NCI-H146 treated with DMSO at 0.1 percent for 48 hours (cell line): ENCODE results near the gene LIN7C.
A peak's percentile ranks its signal among the peaks of the same experiment; 100 is the strongest.

ENCODE experiments used
- DNase-seq: peaks from one replicate; lab custom pipeline; 2025; ENCODE audit not compliant: unreplicated experiment; lab: John Stamatoyannopoulos, UW

Gene LIN7C

DNA sequence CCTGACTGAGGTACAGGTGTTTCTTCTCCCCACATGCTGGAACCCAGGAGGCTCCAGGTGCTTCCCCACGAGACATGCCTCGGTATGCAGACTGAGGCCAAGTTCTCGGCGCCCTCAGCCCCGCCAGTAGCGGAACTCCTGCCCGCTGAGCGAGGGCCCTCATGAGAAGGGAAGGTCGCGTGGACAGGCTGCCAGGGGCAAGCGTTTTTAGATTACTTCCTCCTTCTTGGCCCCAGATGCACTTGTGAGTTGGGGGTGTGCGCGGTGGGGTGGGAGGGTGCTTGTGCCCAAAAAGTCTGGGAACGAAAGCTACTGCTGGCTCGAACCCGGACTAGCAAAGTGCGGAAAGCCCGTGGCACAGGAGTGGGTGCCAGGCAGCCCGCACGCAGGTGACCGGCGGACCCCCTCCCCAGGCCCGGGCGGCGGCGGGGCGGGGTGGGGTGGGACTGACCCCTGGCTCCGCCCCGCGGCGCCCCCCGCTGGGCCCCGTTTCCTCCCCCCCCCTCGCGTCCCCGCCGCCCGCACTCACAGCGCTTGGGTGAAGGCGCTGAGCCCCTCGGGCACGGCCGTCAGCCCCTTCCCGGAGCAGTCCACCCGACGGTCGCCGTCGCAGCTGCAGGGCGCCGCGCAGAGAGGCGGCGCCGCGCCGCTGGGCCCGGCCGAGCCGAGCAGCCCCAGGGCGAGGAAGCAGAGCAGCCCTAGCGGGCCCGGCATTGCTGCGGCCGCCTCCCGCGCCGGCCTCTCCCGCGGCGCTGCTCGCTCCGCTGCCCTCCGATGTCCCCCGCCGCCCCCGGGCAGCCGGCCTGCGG, 34.8 kb downstream of the LIN7C start:
- peak; percentile 14 for DNase-seq

DNA sequence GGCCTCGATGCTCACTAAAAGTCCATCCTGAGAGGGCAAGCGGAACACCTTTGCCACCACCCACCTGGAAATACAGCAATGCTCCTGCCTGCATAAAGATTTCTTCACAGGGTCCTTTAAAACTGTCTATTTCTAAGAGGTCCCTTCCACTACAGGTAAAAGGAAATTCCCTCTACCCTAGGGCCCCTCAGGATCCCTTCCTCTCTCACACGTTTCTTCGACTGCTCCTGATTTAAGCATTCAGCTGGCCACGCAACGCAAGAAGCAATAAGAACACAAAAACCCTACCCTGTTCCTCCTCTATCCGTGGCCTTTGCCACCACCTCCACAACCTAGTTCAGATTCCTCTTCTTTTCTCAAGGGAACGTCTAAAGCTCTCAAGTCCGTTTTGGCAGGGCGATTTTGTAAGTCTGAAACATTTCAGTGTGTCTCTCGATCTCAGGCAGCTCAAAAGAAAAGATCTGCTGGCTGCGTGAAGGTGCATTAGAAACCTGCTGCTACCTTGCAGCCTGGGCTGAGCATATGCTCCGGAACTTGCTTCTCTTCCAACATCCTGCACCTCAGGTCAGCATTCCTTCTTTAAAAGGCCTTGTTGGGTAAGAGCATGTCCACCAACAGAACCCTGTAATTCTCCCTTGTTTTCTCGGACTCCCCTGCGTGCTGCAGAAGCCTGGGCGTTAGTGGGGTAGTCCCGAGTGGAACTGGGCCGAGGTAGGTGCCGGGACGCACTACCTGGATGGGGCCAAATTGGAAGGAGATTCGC, 35.6 kb downstream of the LIN7C start:
- DNase-seq, result no peak

DNA sequence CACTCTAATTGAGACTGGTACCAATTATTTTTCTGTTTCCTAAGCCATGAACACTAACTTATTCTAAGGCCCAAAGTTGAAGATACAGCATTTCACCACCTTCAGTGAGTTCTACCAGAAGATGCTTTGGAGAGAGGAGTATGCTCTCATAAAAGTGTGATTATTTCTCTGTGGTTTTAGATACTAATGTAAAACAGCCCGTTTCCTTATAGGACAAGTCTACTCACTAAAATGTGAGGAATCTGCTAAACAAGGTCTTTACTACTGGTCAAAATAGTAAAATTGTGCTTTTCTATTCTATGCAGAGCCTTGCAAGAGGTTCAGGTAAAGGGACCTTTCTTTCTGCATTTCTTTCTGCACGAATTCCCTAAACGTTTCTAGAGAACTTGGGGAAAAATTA, 36.4 kb downstream of the LIN7C start:
- no peak for DNase-seq

DNA sequence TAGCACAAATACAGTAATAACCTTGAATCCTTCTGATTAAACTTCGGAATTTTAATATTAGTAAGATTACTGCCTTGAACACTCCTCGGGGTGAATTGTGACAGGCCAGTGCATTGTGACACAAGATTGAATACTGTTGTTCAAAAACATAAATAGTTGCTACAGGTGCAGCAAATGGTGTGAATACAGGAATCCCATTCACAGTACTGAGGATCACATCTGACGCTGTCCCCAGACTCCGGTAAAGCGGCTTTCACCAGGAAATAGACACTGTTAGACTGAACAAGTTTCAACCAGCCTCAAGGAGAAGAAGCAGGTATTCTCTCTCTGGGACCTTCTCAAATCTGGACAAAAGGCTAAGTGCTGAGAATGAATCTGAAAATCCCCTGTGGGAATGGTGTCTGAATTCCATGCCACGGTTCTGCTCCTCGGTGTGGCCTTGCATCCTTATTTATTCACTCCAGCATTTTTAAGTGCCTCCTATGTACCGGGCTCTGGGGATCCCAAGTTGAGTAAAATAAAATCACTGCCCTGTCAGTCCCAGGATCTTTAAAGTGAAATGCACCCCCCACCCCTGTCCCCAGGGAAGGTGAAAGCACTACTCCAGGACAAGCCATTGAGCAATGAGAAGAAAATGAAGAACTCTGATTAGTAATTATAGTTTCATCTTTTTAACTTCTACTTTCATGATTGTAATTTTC, 37.4 kb downstream of the LIN7C start:
- no peak for DNase-seq

DNA sequence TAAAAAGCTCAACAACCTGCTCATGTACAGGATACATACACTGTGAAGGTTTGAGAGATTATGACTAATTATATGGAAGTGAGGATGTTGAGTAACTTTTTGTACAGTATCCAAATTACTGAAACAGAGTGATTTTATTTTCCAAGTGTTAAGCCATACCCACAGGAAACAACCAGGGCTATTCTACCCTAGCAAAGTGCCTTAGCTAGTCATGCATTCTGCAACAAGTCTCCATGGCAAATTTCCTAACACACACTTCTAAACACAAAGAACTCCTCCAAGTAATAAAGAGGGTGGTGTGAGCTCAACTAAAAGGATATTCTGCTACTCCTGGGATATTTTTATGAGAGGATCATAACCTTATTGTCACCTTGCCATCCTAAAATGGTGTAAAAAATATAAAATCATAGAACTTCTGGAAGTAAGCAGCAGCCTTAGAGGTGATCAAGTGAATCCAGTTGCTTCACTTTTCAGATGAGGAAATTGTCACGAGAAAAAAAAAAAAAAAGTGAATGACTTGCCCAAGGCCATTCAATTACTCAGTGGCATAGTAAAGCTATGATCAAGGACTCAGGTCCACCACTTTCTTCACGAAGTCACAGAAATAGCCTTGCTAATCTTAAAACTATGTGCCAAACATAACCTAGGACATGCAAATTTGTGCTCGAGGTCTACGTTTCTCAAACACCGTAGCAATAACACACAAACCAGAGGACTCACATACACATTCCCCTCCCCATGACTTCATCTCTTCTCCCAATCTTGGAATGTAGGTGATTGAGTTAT, 38.2 kb downstream of the LIN7C start:
- DNase-seq, result no peak

DNA sequence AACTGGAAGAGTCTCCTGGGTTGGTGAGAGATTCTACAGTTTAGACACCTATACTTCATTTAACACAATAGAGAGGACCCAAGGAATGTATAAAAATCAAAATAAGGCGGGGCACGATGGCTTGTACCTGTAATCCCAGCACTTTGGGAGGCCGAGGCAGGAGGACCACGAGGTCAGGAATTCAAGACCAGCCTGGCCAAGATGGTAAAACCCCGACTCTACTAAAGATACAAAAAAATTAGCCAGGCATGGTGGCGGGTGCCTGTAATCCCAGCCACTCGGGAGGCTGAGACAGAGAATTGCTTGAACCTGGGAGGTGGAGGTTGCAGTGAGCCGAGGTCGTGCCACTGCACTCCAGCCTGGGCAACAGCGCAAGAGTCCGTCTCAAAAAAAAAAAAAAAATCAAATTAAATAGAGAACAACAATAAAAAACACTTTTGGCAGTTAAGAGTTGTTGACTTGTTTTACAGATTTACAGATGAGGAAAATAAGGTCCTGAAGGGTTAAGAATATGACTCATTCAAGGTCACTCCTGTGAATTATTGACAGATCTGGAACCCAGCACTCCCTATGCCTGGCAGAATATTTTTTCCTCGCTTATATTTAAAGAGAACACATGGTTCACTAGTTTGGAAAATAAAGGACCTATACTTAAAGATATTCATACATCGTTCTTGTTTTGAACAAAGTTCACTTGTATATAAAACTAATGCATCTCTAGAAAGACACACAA, 39.2 kb downstream of the LIN7C start:
- no peak for DNase-seq

DNA sequence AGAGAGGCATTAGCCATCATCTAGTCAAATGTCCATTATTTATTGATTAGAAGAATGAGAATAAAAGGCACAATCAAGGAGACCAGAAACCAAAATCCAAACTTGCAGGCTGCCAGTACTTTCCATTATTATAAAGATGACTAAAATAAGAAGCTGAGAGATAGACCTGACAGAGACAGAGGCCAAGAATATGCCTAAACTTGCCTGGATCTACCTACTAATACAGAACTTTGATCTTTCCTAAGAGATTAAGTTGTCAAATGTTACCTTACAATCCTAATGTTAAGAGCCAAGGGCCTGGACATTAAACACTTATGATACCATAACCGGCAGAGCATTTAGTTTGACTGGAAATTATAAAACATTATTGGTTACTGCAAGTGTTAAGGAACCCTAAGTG, 40.2 kb downstream of the LIN7C start:
- no peak for DNase-seq

DNA sequence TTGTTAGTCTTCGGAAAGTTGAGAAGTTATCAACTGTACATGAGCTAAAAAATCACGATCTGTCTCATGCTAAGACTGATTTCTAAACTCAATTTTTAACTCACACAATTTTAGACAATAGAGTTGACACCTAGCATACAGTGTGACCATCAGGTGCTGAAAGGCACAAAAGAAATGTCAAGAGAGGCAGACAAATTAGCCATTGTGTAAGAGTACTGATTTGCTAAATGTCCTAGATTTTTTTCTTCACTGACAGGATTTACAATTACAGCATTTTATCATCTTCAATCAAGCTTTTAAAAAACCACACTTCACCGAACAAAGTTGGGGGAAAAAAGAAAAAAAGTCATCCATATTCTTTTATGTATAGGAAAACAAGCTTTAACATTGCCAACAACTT, 40.9 kb downstream of the LIN7C start:
- DNase-seq, result peak; percentile 55

DNA sequence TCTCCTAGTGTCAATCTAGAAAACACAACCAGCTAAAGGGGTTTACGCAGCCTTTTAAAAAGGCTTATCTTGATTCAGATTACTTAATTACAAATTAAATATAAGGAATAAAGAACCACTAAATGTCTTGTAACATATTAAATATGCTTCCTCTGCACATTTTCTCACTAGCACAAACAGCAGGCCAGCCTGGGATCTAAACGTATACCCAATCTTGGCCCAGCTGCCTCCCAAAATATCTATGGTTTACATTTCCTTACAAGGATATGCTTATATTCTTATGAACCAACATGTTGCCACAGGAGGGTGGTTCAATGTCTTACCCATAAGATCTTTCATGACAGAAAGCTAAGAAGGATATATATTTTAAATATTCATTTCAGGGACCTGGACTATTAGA, 41.7 kb downstream of the LIN7C start:
- no peak for DNase-seq

DNA sequence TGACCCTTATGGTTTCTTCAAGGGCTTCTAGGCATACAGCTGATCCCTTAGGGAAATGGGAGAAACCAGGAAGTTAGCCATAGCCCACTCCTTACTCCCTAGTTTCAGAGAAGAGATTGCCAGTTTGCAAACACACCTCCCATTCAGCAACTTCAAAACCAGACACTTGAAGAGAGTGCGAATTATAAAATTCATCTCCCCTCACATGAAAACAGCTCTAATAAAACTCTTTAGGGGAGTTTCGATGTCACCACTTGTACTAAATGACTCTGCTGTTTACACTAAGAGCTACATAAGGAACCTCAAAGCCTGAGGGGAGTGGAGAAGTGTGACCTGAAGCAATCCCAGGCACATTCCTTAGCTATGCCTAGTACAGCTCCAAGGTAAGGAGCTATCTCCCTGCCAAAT, 42.3 kb downstream of the LIN7C start:
- DNase-seq, result no peak

DNA sequence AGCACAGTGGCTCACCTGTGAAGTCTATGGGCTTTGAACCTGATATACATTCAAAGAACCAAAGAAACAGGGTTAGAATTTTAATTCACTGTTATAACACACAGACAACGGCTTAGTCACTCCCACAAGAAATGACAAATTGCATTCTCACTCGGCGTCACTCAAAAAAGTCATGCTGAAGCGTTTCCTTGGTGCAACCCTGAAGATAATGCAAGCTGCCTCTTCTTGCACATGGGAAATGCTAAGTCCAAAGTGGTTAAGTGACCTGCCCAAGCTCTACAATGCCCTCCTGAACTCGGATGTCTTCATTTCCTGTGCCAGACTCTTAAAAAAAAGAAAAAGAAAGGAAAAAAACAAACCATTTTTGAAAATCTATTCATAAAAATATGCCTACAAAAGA, 44.0 kb downstream of the LIN7C start:
- no peak for DNase-seq

DNA sequence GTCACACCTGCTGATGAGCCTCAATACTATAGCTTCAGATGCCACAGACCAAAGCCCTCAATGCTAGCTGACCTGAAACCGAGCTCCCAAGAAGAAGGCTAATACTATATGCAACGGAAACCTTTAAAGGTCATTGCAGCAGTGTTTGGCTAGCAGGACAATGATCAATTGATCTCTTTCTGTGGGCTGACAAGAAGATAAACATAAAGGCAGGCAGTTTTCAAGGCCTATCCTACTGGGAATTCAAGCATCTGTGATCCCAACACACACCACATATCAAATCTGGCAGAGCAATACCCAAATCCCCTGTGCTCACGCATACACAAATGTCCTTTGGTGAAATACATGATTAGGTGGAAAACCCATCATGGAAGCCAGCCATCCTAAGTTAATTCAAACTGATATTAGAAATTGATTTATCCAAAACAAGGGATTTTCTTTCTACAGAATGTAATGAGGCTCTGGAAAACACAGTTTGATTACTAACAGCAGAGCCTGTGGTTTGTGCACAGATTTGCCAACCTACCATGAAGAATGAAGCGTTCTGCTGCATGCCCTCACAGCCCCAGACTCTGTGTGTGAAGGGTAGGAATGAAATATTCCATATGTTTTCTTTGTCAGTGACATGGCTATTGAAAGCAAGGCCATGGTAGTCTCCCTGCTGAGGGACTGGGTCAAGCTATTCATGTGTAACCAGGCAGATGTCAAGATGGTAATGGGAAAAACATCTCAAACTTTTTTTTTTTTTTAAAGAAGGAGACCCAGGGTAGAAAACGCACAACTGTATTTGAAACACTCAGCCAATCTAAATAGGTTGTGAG, 46.2 kb downstream of the LIN7C start:
- DNase-seq, result peak; percentile 52

DNA sequence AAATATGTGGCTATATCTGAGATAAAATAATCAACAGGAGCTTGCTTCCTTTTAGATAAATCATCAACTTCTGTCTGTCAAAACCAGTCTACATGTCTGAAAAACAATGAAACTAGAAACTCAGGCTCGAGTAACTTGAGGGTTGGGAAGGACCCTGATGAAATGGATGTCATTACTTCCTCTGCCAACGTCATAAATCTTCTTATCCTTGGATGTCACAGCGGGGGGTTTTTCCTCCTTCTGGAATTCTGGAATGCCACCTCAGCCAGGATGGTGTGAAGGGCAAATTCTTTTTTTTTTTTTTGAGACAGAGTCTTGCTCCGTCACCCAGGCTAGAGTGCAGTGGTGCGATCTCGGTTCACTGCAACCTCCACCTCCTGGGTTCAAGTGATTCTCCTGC, 47.4 kb downstream of the LIN7C start:
- no peak for DNase-seq

DNA sequence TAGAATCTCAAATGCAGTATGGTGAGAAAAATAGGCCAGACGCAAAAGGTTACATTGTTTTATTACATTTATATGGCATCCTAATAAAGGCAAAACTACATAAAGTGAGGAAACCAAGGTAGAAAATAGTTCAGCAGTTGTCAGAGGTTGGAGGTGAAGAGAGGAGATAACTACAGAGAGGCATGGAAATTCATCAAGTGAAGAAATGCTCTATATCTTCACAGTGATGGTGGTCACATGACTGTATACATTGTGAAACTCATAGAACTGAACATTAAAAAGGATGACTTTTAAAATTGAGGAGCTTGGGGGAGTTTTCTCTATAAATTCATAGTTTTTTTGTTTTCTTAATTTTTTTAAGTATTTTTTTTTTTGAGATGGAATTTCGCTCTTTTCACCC, 48.4 kb downstream of the LIN7C start:
- no peak for DNase-seq

DNA sequence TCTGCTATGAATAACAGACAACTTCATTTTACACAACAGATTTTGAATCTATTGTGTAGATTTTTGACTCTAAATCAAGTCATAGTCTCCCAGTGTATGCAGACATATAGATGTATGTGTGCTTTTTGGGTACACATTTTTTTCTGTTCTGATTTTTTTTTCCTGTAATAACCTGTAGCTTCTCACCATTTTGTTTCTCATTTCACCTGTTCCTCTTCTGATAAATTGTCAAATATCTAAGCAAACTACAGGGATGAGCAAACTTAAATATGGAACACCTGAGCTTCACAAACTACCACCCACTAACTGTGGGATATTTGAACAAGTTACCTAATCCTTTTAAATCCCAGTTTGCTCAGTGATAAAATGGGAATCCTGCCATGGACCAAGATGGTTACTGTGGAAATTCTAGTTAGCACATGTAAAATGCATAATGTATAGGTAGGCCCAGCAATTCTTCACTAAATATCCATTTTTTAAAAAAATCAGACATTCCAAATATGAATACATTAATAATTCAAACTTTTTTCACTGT, 49.7 kb downstream of the LIN7C start:
- peak; percentile 46 for DNase-seq

DNA sequence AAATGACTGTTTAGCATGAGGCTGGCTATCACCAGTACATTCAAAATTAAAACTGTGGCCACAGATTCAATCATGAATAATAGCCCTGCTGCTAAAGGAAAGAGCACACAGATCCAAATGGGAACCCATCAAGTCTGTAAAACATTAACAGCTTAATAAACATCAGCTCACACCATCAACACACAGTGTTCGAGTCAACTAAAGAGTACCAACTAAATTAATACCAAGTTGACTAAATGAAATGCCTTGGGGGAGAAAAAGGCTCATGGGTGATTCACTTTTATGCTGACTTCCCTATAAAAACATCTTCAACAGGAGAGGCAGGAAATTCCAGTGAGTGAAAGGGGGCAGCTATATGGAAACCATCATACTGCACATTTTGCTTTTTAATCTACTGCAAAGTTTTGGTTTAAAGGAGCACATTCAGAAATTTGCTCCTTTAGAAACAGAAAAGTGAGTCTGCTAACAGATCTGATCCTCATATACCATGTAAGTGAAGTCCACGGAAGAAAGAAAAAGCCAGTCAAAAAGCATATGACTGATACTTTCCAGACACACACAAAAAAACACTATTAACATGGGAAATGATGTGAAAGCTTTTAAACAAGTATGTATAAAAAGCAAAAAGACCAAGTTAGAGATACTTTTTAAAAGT, 50.3 kb downstream of the LIN7C start:
- DNase-seq, result no peak

DNA sequence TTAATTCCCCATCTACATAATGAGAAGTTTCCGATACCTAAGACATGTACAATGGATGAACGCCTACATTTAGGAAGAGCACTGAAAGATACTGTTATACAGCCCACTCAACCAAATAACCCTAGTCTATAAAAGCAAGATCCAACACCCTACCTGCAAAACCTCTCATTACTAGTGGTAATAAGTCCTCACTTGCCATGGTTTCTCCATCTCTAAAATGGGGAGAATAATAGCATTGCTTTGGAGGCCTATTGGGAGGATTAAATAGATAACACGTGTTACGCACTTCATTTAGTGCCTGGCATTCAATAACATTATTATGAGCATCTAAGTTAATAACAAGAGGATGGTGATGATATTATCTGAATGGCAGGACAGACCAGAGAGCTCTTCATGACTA, 50.9 kb downstream of the LIN7C start:
- DNase-seq, result no peak

DNA sequence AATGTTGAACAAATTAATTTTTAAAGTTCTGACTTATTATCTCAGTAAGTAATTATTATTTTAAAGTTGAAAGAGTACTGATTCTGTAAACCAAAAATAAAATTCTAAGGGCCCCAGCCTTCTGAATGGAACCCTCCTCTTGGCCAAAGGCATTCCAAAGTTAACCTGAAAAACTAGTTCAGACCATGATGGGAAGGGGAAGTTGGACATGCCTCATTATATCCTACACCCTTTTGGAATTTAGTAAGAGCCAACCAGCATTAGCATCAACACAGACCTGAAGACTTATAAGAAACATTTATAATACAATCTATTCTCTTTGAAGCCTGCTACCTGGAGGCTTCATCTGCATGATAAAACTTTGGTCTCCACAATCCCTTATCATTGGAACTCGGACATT, 52.9 kb downstream of the LIN7C start:
- no peak for DNase-seq

DNA sequence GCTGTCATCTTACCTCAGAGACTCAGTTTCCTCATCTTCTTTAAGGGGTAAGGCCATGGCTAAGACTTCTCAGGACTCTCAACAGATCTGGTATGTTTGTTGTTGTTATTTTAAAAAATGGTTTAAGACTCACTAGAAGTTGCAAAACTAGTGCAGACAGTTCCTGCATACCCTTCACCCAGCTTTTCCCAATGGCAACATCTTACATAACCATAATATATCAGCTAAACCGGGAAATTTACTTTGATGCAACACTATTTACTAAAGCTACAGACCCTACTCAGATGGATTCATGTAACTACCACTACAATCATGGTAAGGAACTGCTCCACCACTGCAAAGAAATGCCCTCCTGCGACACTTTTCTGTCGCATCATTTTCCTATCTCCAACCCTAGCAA, 54.4 kb downstream of the LIN7C start:
- DNase-seq, result no peak
